ENCODE results near the gene HOXA9. TPM values are rescaled to one million over a fixed set of nuclear protein-coding genes. Genes with fewer than 3 reads are reported as not detected.

The HOXA9 gene
- total RNA-seq, 4 donors from 2014 or later, result 25.7 to 71.2 (median 46.1) TPM

DNA sequence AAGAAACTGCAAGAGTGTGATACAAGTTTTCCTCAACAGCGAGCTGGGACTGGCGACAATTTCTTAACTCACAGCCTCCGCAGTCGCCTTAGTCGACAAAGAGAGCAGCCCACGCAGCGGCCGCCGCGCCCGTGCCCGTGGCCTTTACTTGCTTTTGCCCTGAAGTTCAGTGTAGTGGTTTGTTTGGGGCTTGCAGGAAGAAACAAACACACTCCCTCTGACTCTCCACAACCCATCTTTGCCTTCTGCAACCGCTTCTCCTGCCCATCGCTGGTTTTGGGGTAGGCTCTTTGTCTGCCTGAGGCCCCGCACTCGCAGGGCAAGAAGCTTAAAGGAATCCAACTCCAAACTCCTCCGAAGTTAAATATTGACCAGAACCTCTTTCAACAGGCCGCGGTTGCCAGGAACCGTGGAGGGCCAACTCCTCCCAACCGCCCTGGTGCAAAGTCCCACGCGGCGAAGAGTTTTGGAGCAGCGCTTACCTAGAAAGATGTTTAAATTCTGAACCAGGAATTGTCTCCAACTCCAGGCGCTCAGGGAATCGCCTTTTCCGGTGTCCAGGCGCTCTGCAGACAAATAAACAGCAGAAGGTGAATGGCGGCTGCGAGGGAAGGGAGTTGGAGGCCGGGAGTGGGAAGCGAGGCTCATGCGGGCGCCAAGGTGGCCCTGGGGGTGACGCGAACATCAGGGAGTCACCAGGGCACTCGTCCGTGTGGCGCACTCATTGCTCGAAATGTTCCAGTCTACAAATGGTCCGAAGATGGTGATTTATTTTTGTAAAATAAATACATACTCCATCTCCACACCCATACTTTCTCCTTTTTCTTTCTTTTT, 43.0 kb downstream of the HOXA9 start:
- H3K36me3 ChIP-seq, result no peaks in the 10 kb centered on the region
- peak overlapping the region; percentile 10 to 85 (median 68) for H3K27ac ChIP-seq
- peak overlapping the region in 3 of 4 donors; percentile 19 to 50 (median 35) for H3K4me3 ChIP-seq
- H3K9me3 ChIP-seq, result no peaks in the 10 kb centered on the region
- H3K27me3 ChIP-seq, result no peaks in the 10 kb centered on the region
- peaks cover 0 to 89% (median 4%) of the 10 kb centered on the region in 4 donors for H3K4me1 ChIP-seq
- peak in 2 of 3 donors; percentile 84 for DNase-seq
- peak in 1 of 2 donors; percentile 7 for TF ChIP-seq POLR2A (IDR thresholded peaks at IDR 0.05)
- TF ChIP-seq CTCF (IDR thresholded peaks at IDR 0.05), result peak in 1 of 6 experiments; percentile 4

- H3K36me3 ChIP-seq, result no peaks in the 10 kb centered on the region
- no peaks in the 10 kb centered on the region for H3K27me3 ChIP-seq
- H3K27ac ChIP-seq, result peak overlapping the region in 3 of 4 donors; percentile 61 to 85 (median 74)
- no peak for DNase-seq
- H3K9me3 ChIP-seq, result no peaks in the 10 kb centered on the region
- TF ChIP-seq CTCF (IDR thresholded peaks at IDR 0.05), result no peak
- no peak for TF ChIP-seq POLR2A (IDR thresholded peaks at IDR 0.05)
- H3K4me1 ChIP-seq, result peaks cover 0 to 88% (median 4%) of the 10 kb centered on the region in 4 donors
- peak overlapping the region in 2 of 4 donors; percentile 35 to 50 for H3K4me3 ChIP-seq
These were observed 43.7 kb downstream of the HOXA9 start for GRCh38 chr7:27121684-27122076.

- no peaks in the 10 kb centered on the region for H3K9me3 ChIP-seq
- no peaks in the 10 kb centered on the region for H3K27me3 ChIP-seq
- no peak overlapping the region for H3K4me3 ChIP-seq
- H3K4me1 ChIP-seq, result peaks cover 0 to 82% (median 4%) of the 10 kb centered on the region in 4 donors
- peak overlapping the region in 2 of 4 donors; percentile 48 to 93 for H3K27ac ChIP-seq
- no peaks in the 10 kb centered on the region for H3K36me3 ChIP-seq
- no peak for TF ChIP-seq CTCF (IDR thresholded peaks at IDR 0.05)
- TF ChIP-seq POLR2A (IDR thresholded peaks at IDR 0.05), result no peak
- DNase-seq, result no peak
These were observed 45.9 kb downstream of the HOXA9 start for GRCh38 chr7:27119412-27119911.

DNA sequence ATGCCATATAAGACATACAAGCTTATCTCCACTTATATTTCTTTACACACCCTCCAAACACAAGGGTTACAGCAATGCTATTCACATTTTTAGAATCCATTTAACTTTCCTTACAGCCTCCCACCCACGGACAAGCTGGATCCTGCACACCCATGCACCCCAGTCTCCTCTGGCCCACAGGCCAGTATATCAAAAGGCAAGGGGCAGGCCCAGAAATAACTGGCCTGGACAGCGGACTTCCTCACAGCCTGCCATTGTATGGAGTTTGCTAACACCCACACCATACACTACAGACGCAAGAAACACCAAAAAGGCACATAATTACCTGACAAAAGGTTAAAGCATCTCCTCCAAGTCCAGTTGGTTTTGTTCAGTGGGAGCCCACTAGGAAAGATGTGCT, 46.8 kb downstream of the HOXA9 start:
- H3K36me3 ChIP-seq, result no peaks in the 10 kb centered on the region
- no peak for DNase-seq
- H3K27ac ChIP-seq, result peak overlapping the region in 3 of 4 donors; percentile 51 to 93 (median 93)
- peaks cover 0 to 76% (median 4%) of the 10 kb centered on the region in 4 donors for H3K4me1 ChIP-seq
- H3K4me3 ChIP-seq, result peak overlapping the region in 2 of 4 donors; percentile 54 to 60
- no peak for TF ChIP-seq CTCF (IDR thresholded peaks at IDR 0.05)
- TF ChIP-seq POLR2A (IDR thresholded peaks at IDR 0.05), result no peak
- H3K9me3 ChIP-seq, result no peaks in the 10 kb centered on the region
- H3K27me3 ChIP-seq, result no peaks in the 10 kb centered on the region

- H3K9me3 ChIP-seq, result no peaks in the 10 kb centered on the region
- DNase-seq, result no peak
- no peaks in the 10 kb centered on the region for H3K27me3 ChIP-seq
- TF ChIP-seq CTCF (IDR thresholded peaks at IDR 0.05), result no peak
- TF ChIP-seq POLR2A (IDR thresholded peaks at IDR 0.05), result no peak
- no peaks in the 10 kb centered on the region for H3K36me3 ChIP-seq
- H3K27ac ChIP-seq, result peak overlapping the region; percentile 23 to 93 (median 72)
- H3K4me3 ChIP-seq, result peak overlapping the region in 2 of 4 donors; percentile 54 to 60
- peaks cover 0 to 72% (median under 1%) of the 10 kb centered on the region in 4 donors for H3K4me1 ChIP-seq
These were observed 47.3 kb downstream of the HOXA9 start for GRCh38 chr7:27117887-27118491.

Data from Peyer's patch (tissue), 4 donors.